Measurements from ENCODE around the gene UBR2. TPM values are rescaled to one million over a fixed set of nuclear protein-coding genes. Genes with fewer than 3 reads are reported as not detected.
"Not testable (repeated sequence)": the region's sequence is repeated elsewhere in the genome, so short reads cannot be mapped to it uniquely, and the experiment has no call there.

Gene UBR2
- total RNA-seq, 5 donors from 2014 or later (not counting 1 experiment from before 2014, with no cell fraction given) = 41.1 to 47.6 (median 44.8) TPM

- H3K36me3 Mint-ChIP-seq; H3K4me1 Mint-ChIP-seq; DNase-seq; H3K27ac Mint-ChIP-seq; CTCF ChIA-PET; ATAC-seq (replicated peaks in 1 of 4); H3K4me3 ChIP-seq (ENCODE audit: control insufficient read depth in 1 of 2, extremely low read depth in 1 of 2, low read length in 1 of 2); H3K27me3 Mint-ChIP-seq; H3K4me3 Mint-ChIP-seq; H3K27ac ChIP-seq (ENCODE audit: low read length); H3K9me3 Mint-ChIP-seq; H3K27me3 ChIP-seq (replicated peaks in 1 of 2; ENCODE audit: control insufficient read depth in 2 of 2, extremely low read depth in 1 of 2, insufficient read depth in 2 of 2, low read length in 1 of 2); H3K4me1 ChIP-seq (ENCODE audit: control insufficient read depth in 1 of 2, extremely low read depth in 1 of 2, insufficient read depth in 2 of 2, low read length in 2 of 2); POLR2A ChIA-PET; H3K9me3 ChIP-seq; H3K36me3 ChIP-seq (ENCODE audit: control insufficient read depth in 2 of 2, extremely low read depth in 1 of 2, insufficient read depth in 1 of 2, low read length in 1 of 2): not testable (repeated sequence)
- no CpG with 5 or more reads among the region's 3 CpGs for WGBS (ENCODE audit: insufficient coverage)
Observed at GRCh38 chr6:42702786-42703185, 139.0 kb downstream of the UBR2 start.

- peaks cover 0 to 6% of the 10 kb centered on the region in 2 experiments for H3K27me3 ChIP-seq (replicated peaks in 1 of 2; ENCODE audit: control insufficient read depth in 2 of 2, extremely low read depth in 1 of 2, insufficient read depth in 2 of 2, low read length in 1 of 2)
- no peak for DNase-seq
- CTCF ChIA-PET = no interaction called here
- no peaks in the 10 kb centered on the region for H3K9me3 ChIP-seq
- no peaks in the 10 kb centered on the region for H3K4me1 ChIP-seq (ENCODE audit: control insufficient read depth in 1 of 2, extremely low read depth in 1 of 2, insufficient read depth in 2 of 2, low read length in 2 of 2)
- Mint-ChIP-seq H3K4me1 (no peaks in the 10 kb centered on the region), H3K9me3 (no peaks in the 10 kb centered on the region), H3K36me3 (no peaks in the 10 kb centered on the region), H3K27me3 (no peaks in the 10 kb centered on the region), H3K27ac (no peak overlapping the region), H3K4me3 (no peak overlapping the region)
- ATAC-seq (replicated peaks in 1 of 4) = no peak
- POLR2A ChIA-PET = interaction anchor here in 1 of 2 donors (0.6 kb wide), 1 partner anchor 210 kb away, joined by 5 read pairs; no protein-coding TSS in a partner anchor
- no peak overlapping the region for H3K27ac ChIP-seq (ENCODE audit: low read length)
- no peaks in the 10 kb centered on the region for H3K36me3 ChIP-seq (ENCODE audit: control insufficient read depth in 2 of 2, extremely low read depth in 1 of 2, insufficient read depth in 1 of 2, low read length in 1 of 2)
- no peak overlapping the region for H3K4me3 ChIP-seq (ENCODE audit: control insufficient read depth in 1 of 2, extremely low read depth in 1 of 2, low read length in 1 of 2)
- WGBS (ENCODE audit: insufficient coverage) = 80% methylated on average over 13 of the region's 24 CpGs
Observed at GRCh38 chr6:42704251-42704936, 140.6 kb downstream of the UBR2 start.

- no peaks in the 10 kb centered on the region for H3K4me1 Mint-ChIP-seq
- no peak for DNase-seq
- ChIA-PET CTCF (no interaction called here), POLR2A (interaction anchor here in 1 of 2 donors (0.6 kb wide), 2 partner anchors 82 to 209 kb away, joined by 3 to 5 read pairs; no protein-coding TSS in a partner anchor)
- no peaks in the 10 kb centered on the region for H3K4me1 ChIP-seq (ENCODE audit: control insufficient read depth in 1 of 2, extremely low read depth in 1 of 2, insufficient read depth in 2 of 2, low read length in 2 of 2)
- H3K9me3 ChIP-seq = no peaks in the 10 kb centered on the region
- H3K27ac ChIP-seq (ENCODE audit: low read length) = no peak overlapping the region
- no peak overlapping the region for H3K27ac Mint-ChIP-seq
- no peak overlapping the region for H3K4me3 Mint-ChIP-seq
- peaks cover 0 to 10% of the 10 kb centered on the region in 2 experiments for H3K27me3 ChIP-seq (replicated peaks in 1 of 2; ENCODE audit: control insufficient read depth in 2 of 2, extremely low read depth in 1 of 2, insufficient read depth in 2 of 2, low read length in 1 of 2)
- WGBS (ENCODE audit: insufficient coverage) = 80% methylated on average over 2 of the region's 4 CpGs
- no peaks in the 10 kb centered on the region for H3K36me3 Mint-ChIP-seq
- H3K4me3 ChIP-seq (ENCODE audit: control insufficient read depth in 1 of 2, extremely low read depth in 1 of 2, low read length in 1 of 2) = no peak overlapping the region
- no peaks in the 10 kb centered on the region for H3K9me3 Mint-ChIP-seq
- no peaks in the 10 kb centered on the region for H3K27me3 Mint-ChIP-seq
- no peak for ATAC-seq (replicated peaks in 1 of 4)
- H3K36me3 ChIP-seq (ENCODE audit: control insufficient read depth in 2 of 2, extremely low read depth in 1 of 2, insufficient read depth in 1 of 2, low read length in 1 of 2) = no peaks in the 10 kb centered on the region
Observed at GRCh38 chr6:42704937-42705374, 141.1 kb downstream of the UBR2 start.

- no peak overlapping the region for H3K27ac Mint-ChIP-seq
- DNase-seq = no peak
- H3K9me3 Mint-ChIP-seq = peaks cover 0 to 8% (median 3%) of the 10 kb centered on the region in 3 donors
- H3K27ac ChIP-seq (ENCODE audit: low read length) = no peak overlapping the region
- no peaks in the 10 kb centered on the region for H3K36me3 Mint-ChIP-seq
- ATAC-seq (replicated peaks in 1 of 4) = no peak
- H3K4me1 ChIP-seq (ENCODE audit: control insufficient read depth in 1 of 2, extremely low read depth in 1 of 2, insufficient read depth in 2 of 2, low read length in 2 of 2) = peaks cover 0 to 2% of the 10 kb centered on the region in 2 experiments
- 77% methylated on average over 4 of the region's 7 CpGs for WGBS (ENCODE audit: insufficient coverage)
- no peak overlapping the region for H3K4me3 Mint-ChIP-seq
- ChIA-PET CTCF (no interaction called here), POLR2A (no interaction called here)
- H3K4me1 Mint-ChIP-seq = peaks cover 0 to 6% (median 0%) of the 10 kb centered on the region in 3 donors
- no peaks in the 10 kb centered on the region for H3K36me3 ChIP-seq (ENCODE audit: control insufficient read depth in 2 of 2, extremely low read depth in 1 of 2, insufficient read depth in 1 of 2, low read length in 1 of 2)
- peaks cover 0 to 13% of the 10 kb centered on the region in 2 experiments for H3K27me3 ChIP-seq (replicated peaks in 1 of 2; ENCODE audit: control insufficient read depth in 2 of 2, extremely low read depth in 1 of 2, insufficient read depth in 2 of 2, low read length in 1 of 2)
- H3K4me3 ChIP-seq (ENCODE audit: control insufficient read depth in 1 of 2, extremely low read depth in 1 of 2, low read length in 1 of 2) = no peak overlapping the region
- H3K27me3 Mint-ChIP-seq = no peaks in the 10 kb centered on the region
- H3K9me3 ChIP-seq = no peaks in the 10 kb centered on the region
Observed at GRCh38 chr6:42707595-42707994, 143.8 kb downstream of the UBR2 start.

GRCh38 chr6:42708096-42708495, 144.3 kb downstream of the UBR2 start:
- DNase-seq (no peak), ATAC-seq (replicated peaks in 1 of 4) (no peak)
- peaks cover 0 to 6% (median 0%) of the 10 kb centered on the region in 3 donors for H3K4me1 Mint-ChIP-seq
- H3K9me3 ChIP-seq = no peaks in the 10 kb centered on the region
- H3K27me3 ChIP-seq (replicated peaks in 1 of 2; ENCODE audit: control insufficient read depth in 2 of 2, extremely low read depth in 1 of 2, insufficient read depth in 2 of 2, low read length in 1 of 2) = peaks cover 0 to 13% of the 10 kb centered on the region in 2 experiments
- H3K27ac Mint-ChIP-seq = no peak overlapping the region
- H3K4me1 ChIP-seq (ENCODE audit: control insufficient read depth in 1 of 2, extremely low read depth in 1 of 2, insufficient read depth in 2 of 2, low read length in 2 of 2) = peaks cover 0 to 2% of the 10 kb centered on the region in 2 experiments
- WGBS (ENCODE audit: insufficient coverage) = 71% methylated on average over 3 of the region's 11 CpGs
- ChIA-PET CTCF (interaction anchor here in 1 of 2 donors (0.8 kb wide), 1 partner anchor 10 kb away, joined by 4 read pairs; no protein-coding TSS in a partner anchor), POLR2A (no interaction called here)
- H3K4me3 Mint-ChIP-seq = no peak overlapping the region
- H3K27me3 Mint-ChIP-seq = no peaks in the 10 kb centered on the region
- H3K27ac ChIP-seq (ENCODE audit: low read length) = no peak overlapping the region
- no peaks in the 10 kb centered on the region for H3K36me3 ChIP-seq (ENCODE audit: control insufficient read depth in 2 of 2, extremely low read depth in 1 of 2, insufficient read depth in 1 of 2, low read length in 1 of 2)
- H3K9me3 Mint-ChIP-seq = peaks cover 0 to 8% (median 3%) of the 10 kb centered on the region in 3 donors
- H3K4me3 ChIP-seq (ENCODE audit: control insufficient read depth in 1 of 2, extremely low read depth in 1 of 2, low read length in 1 of 2) = no peak overlapping the region
- no peaks in the 10 kb centered on the region for H3K36me3 Mint-ChIP-seq

- peaks cover 0 to 6% (median 0%) of the 10 kb centered on the region in 3 donors for H3K4me1 Mint-ChIP-seq
- peaks cover 0 to 10% of the 10 kb centered on the region in 2 experiments for H3K27me3 ChIP-seq (replicated peaks in 1 of 2; ENCODE audit: control insufficient read depth in 2 of 2, extremely low read depth in 1 of 2, insufficient read depth in 2 of 2, low read length in 1 of 2)
Observed at GRCh38 chr6:42709871-42710270, 146.0 kb downstream of the UBR2 start.

More at GRCh38 chr6:42709871-42710270, 146.0 kb downstream of the UBR2 start:
- DNase-seq = no peak
- no peaks in the 10 kb centered on the region for H3K36me3 Mint-ChIP-seq
- H3K27me3 Mint-ChIP-seq = no peaks in the 10 kb centered on the region
- H3K27ac Mint-ChIP-seq = no peak overlapping the region
- Histone ChIP-seq H3K4me1 (ENCODE audit: control insufficient read depth in 1 of 2, extremely low read depth in 1 of 2, insufficient read depth in 2 of 2, low read length in 2 of 2) (peaks cover 0 to 2% of the 10 kb centered on the region in 2 experiments), H3K4me3 (ENCODE audit: control insufficient read depth in 1 of 2, extremely low read depth in 1 of 2, low read length in 1 of 2) (no peak overlapping the region), H3K36me3 (ENCODE audit: control insufficient read depth in 2 of 2, extremely low read depth in 1 of 2, insufficient read depth in 1 of 2, low read length in 1 of 2) (no peaks in the 10 kb centered on the region), H3K9me3 (no peaks in the 10 kb centered on the region), H3K27ac (ENCODE audit: low read length) (no peak overlapping the region)
- ChIA-PET CTCF (no interaction called here), POLR2A (no interaction called here)
- H3K9me3 Mint-ChIP-seq = peaks cover 0 to 8% (median 3%) of the 10 kb centered on the region in 3 donors
- WGBS (ENCODE audit: insufficient coverage) = 80% methylated on average over 5 of the region's 6 CpGs
- ATAC-seq (replicated peaks in 1 of 4) = no peak
- H3K4me3 Mint-ChIP-seq = no peak overlapping the region
